MM.1S (cell line): ENCODE data around the gene SRGAP3.

ENCODE experiments used
- EZH2 ChIP-seq: fragments of 300-600 bp; sonication (generic); optimal IDR thresholded peaks from 2 replicates; pipeline ENCODE3; 2017; ENCODE audit warnings: low read depth, mild to moderate bottlenecking, antibody characterized with exemption, low read length, mixed read lengths
- TF ChIP-seq, protein P1 (sequence below): fragments of 300-600 bp; sonication (generic); IDR thresholded peaks from 2 replicates; pipeline ENCODE4 v1.5.1; 2016; ENCODE audit warnings: antibody characterized with exemption, low read length, mixed read lengths

DNA sequence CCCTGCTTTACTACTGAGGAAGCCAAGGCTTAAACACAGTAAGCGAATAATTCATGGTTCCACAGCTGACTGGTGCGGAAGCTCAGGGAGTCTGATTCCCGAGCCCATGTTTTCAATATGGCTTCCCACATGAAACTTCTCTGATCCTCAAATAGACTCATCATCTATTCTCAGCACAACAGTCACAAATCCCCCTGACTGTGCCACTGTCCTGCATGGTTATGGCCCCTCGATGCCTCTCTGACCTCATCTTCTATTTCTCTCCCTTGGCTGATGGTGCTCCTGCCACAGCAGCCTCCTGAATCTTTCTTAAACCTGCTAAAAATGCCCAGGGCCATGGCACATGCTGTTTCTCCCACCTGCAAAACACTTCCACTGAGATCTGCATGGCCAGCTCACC is 43.2 kb downstream of the SRGAP3 start:
- TF ChIP-seq, protein P1, sequence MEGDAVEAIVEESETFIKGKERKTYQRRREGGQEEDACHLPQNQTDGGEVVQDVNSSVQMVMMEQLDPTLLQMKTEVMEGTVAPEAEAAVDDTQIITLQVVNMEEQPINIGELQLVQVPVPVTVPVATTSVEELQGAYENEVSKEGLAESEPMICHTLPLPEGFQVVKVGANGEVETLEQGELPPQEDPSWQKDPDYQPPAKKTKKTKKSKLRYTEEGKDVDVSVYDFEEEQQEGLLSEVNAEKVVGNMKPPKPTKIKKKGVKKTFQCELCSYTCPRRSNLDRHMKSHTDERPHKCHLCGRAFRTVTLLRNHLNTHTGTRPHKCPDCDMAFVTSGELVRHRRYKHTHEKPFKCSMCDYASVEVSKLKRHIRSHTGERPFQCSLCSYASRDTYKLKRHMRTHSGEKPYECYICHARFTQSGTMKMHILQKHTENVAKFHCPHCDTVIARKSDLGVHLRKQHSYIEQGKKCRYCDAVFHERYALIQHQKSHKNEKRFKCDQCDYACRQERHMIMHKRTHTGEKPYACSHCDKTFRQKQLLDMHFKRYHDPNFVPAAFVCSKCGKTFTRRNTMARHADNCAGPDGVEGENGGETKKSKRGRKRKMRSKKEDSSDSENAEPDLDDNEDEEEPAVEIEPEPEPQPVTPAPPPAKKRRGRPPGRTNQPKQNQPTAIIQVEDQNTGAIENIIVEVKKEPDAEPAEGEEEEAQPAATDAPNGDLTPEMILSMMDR, result no peak
- no peak for TF ChIP-seq EZH2
